Superior temporal gyrus (tissue), 1 donor: ENCODE results near the gene BHMT2.

Experiments
- DNase-seq: peaks from one replicate; pipeline ENCODE4 v3.0.0-alpha.2; 2016; ENCODE audit errors: extremely low spot score

Gene BHMT2, protein sequence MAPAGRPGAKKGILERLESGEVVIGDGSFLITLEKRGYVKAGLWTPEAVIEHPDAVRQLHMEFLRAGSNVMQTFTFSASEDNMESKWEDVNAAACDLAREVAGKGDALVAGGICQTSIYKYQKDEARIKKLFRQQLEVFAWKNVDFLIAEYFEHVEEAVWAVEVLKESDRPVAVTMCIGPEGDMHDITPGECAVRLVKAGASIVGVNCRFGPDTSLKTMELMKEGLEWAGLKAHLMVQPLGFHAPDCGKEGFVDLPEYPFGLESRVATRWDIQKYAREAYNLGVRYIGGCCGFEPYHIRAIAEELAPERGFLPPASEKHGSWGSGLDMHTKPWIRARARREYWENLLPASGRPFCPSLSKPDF

DNA sequence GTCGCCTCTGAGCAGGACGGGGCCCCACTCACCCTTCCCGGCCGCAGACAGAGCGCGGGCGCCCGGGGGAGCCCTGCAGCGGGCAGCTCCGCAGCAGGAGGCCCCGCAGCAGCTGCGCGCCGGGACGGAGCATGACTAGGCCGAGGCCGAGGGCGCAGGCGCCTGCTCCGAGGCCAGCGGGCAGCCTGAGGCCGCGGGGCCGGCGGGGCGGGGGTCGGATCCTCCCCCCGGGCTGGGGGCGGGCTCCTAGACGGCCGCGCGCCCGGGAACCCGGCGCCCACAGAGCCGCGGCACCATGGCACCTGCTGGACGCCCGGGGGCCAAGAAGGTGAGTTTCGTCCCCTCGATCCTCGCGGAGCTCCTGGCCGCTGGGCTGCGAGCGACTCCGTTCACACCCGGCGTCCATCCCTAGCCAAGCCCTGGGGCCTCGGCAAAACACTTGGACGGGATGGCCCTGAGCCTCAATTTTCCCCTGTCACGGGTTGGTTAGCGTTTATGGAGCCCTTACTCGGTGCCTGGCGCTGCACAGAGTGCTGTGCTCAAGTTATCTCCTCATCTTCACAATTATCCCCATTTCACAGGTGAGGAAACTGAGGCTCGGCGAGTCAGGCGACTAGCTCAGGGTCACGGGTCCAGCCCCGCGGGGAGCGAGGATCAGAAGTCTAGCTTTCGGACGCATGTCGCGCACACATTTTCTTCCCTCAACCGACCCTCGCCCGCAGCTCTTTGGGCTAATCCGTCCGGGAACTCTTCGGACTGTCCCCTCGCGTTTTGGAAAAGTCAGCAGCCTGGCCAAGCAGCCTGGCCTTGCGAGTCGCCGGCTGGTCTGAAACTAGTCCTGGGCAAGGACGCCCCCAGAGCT is at the start of gene BHMT2, which contains the start of gene DMGDH:
BHMT2 (plus strand) TSS at position 280 of the 862 bp plus-strand sequence; CDS start at position 296, 16 bp downstream.
DMGDH (minus strand) TSS at position 187 of the 862 bp plus-strand sequence; CDS start at position 133, 54 bp downstream.
- no peak for DNase-seq

DNA sequence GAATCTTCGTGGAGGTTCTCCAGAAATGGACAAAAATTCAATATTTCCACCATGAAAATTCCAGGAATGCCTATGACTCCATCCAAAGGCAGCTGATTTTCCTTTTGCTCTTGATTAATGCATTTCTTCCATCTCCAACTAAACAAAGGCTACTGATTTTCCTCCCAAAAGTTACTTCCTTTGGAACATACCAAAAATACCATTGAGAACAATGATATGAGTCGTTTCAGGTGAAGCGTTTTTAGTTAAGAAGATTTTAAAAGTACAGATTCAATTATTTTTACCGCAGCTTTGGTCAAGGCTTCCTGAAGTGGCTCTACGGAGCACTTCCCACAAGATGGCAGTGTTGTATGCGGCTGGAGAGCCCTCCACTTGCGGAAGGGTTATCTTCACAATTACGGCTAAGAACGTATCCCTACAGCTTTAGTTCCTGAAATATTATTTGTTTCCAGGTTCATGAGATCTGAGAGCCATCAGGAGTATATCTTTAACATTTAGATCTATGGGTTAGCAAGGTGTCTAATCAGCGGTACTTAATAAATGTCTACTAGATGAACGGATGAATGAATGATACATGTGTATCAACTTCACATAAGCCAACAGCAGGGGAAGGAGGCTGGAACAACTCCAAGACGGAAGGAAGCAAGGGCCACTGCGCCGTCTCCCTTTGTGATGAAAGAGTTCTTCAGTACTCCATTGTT is 48.6 kb upstream of the BHMT2 start:
- peak; percentile 87 for DNase-seq

DNA sequence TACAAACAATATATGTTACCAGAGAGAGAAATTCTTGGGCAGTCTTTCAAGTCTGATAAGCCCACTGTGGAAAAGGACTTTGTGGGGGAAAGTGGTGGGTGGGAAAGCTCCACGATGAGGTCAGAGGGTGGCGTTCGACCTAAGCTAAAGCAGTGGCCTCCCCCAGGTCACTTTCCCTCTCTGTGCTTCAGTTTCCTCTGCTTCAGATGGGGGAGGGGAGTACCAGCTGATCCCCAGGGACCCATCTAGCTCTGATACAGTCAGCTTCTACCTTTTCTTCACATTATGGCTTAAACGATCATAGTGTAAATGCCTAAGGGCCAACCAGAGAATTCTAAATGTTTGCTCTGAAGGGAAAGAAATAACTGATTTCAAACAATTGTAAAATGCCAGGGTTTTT is 47.8 kb upstream of the BHMT2 start:
- no peak for DNase-seq

DNA sequence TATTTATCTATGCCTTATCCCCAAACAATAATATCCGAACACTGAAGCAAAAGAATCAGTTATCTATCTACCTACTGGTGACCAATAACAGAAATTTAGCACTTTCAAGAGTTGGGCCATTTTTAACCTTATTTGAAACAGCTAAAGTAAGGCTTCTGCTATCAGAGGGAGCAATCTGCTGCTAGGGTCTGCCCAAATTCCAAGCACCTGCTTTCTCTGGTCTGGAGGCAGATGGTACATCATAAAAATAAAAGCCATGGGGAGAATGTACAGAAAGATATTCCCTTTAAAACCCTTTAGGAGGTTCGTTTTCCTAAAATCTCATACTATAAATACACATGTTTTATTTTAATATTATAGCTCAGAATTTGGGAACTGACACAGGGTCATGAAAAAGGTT is 46.8 kb upstream of the BHMT2 start:
- DNase-seq = no peak

DNA sequence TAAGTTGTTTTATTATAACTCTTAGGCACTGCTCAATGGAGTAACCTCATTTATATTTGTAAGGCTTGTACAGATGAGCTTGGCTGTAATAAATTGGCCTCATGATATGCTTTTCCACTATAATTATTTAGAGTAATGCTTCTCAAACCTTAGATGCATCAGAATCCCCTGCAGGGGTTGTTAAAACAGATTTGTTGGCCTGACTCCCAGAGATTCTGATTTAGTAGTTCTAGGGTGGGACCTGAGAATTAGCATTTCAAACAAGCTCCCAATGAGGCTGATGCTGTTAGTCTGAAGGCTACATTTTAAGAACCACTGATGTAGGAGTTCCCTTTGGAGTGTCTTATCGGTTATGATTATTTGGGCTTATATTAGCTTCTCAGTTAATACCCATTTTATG is 46.2 kb upstream of the BHMT2 start:
- no peak for DNase-seq

DNA sequence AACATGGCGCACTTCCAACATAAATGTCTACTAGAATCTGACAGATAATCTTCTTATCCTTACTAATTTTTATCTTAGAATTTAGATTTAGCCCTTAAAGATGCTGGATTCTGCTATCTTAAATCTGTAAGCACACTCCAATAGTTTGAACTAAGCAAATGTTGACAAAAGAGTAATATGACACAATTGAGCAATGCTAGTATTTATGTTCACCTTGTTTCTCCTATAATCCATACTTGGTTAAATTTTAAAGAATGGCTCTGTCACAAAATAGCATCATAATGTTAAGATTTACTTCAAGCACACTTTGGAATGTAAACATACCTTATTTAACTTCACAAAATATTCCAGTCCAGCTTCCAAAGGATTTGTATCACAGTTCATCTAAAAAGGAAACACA is 45.6 kb upstream of the BHMT2 start:
- DNase-seq = no peak

DNA sequence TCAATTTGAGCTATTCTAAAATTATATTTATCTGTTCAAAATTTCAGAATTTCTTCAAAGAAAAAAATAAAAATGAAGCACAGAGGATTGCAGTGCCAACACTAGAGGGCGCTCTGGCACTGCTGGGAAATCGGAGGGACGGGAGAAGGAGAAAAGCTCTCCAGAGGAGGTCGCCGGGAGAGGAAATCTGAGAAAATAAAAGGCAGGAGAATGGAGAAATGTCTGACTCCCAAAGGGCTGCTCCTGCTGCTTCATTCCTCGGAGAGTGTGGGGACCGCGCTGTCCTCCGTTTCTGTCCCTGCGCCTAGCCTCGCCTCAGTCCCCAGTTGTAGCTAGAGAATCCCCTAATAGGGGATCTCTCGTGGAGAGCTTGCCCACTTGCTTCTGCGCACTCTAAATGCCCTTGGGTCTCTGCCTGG is 44.5 kb upstream of the BHMT2 start:
- peak; percentile 84 for DNase-seq

DNA sequence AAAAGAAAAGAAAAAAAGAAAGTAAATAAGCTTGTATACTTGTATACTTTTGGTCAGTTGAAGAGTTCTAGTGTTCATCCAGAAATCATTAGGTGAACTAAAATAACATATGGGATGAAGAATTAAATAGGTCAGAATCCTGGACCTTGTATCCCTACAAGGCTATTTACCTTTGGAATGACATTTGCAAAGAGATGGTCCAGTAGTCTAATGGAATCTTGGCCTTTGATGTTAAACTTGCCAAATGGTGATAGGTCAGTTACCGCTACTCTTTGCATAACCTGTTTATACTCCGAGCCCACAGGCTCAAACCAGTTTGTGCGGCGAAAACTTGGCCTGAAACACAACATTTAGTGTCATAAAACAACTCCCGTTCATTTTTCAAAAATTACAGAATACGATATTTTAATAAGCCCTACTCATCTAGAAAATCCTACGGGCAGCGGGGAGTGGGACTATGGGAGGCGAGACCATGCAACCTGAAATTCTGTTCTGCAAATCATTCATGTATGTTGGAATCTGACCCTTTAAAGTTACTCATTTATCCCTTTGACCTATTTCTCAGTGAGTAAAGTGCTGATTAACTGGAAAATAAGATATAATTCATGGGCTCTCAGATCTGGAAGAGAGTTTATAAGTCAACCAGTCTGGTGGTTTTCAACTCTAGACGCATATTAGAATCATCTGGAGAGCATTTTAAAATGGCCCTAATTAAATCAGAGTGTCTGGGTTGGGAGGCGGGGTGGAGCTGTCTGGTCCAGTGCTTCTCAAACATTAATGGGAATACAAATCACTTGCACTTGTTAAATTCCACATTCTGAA is 38.7 kb upstream of the BHMT2 start:
- no peak for DNase-seq

DNA sequence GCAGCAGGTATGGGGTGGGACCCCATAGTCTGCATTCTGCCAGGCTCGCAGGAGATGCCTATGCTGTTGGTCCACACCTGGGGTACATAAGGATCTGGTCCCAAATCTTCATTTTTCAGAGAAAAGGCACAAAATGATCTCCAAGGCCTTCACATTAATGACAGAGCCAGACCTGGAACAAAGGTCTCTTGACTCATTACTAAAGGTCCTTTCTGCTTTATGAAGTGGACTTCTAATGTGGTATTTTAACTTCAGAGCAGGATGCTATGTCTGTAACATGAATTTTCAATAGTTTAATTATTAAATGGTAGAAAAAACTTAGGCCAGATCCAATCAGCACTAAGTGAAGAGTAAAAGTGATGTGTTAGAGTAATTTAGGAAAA is 38.1 kb upstream of the BHMT2 start:
- no peak for DNase-seq

DNA sequence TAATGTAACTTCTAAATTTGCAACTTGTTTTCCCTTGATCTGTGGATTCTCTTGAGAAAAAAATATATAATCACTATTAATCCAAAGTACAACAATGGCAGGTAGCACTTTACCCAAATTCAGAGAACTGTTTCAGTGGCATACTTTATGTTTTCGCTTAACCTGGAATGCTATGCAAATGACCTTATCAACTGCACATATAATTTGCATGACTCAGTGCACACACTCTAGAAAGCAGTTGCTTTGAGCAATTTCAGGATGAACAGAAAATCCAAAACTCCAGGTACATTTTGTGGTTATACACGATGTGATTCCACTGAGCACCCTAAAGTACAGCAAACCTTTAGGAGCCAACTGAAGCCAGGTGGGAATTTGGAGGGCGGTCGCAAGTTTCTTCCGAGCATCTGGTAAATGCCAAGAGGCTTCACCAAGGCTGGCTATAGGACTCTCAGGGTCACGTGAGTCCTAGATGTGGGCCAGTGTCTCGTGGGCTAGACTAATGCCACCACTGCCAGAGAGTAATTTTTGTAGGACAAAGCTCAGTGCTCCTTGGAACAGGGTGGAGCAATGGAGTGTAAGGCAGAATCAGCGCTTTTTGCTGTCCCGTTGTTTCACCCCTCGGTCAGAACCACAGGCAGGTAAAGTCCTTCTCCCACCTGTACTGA is 37.4 kb upstream of the BHMT2 start:
- DNase-seq = no peak

DNA sequence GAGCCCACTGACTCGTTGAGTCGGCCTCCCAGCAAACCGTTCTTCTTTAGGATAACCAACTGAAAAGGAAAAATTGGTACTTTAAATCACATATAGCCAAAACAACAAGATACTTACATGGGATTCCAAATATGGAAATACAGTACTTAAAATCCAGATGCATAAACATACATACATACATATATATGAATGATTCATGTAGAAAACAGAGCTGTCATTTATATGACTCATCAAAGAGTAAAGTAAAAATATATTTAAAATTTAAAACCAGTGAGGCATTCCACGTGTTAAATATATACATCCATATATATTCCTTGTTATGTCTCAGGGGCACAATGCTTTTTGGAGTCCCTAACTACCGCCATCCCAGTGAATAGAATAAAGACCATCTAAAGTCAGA is 36.8 kb upstream of the BHMT2 start:
- DNase-seq = no peak

DNA sequence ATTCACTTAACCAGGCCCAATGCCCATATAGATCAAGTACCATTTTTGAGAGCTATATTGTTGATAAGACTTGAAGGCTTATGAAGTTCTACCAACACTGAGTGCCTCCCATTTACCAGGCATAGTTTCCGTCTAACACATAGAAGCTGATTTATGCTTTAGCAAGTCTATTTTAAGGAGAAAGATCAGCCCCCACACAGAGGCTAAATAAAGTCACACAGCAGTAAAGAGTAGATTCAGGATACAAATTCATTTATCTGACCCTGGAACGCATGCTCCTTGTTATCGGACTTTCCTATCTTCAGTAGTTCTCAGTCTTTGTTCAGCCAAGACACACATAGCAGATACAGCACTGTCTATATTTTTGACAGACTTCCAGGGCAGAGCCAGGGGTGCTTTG is 34.3 kb upstream of the BHMT2 start:
- DNase-seq = no peak

DNA sequence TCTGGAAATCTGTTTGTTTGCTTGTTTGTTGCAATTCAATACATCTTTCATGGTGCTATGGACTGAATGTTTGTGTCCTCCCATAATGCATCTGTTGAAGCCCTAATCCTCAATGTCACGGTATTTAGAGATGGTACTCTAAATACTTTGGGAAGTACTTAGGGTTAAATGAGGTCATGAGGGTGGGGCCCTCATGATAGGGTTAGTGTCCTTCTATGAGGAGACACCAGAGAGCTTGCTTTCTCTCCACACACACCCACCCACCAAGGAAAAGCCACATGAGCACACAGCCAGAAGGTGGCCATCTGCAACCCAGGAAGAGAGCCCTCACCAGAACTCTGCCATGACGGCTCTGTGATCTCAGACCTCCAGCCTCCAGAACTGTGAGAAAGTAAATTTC is 32.8 kb upstream of the BHMT2 start:
- no peak for DNase-seq

DNA sequence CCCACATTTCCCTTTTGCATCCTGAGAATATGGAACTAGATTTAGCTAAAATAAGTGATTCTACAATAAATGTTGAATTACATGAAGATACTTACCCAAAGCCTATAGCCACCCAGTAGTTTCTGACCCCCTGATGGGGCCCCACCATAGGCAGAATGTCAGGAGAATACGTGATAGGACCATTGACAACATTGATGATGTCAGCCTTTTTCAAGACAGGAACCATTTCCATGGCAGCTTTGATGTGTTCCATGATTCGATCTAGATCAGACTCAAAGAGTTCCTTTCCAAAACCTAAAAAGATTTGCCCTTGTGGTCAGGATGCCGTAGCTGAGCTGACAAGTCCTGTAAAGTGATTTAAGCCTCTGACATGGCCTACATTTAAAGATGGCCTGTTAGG is 27.4 kb upstream of the BHMT2 start:
- no peak for DNase-seq

DNA sequence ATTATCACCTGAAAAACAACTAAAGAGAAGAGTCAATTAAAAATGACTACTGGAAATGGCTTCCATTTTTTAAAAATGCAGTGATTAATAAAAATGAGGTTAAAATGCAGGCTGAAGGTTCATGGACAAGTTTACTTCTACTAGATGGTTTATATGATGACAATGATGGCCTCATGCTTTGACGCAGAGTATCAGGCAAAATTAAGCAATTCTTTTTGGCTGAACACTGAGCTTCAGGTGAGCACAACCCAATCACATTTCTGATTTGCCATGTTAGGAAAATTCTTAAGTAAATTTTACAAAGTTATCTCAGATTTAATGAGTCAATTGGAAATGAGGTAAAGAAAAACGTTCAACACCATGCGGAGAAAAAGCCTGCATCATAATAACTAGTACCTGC is 22.4 kb upstream of the BHMT2 start:
- DNase-seq = no peak

DNA sequence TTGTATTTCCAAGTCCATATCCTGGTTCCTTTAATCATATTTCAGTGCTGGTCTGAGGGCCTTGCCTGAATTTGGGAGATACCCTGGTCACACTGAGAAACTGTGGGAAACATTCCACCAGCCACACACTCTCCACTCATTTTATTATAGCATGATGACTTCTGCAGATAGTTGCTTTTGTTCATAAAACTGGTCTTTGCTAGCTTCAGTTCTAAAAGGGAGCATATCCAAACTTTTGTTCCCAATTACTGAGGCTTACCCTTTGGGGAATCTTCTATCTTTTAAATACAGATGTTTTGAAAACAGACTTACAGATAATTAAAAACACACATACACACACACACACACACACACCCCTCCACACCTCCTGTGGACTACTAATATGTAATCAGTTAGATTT is 21.1 kb upstream of the BHMT2 start:
- no peak for DNase-seq

DNA sequence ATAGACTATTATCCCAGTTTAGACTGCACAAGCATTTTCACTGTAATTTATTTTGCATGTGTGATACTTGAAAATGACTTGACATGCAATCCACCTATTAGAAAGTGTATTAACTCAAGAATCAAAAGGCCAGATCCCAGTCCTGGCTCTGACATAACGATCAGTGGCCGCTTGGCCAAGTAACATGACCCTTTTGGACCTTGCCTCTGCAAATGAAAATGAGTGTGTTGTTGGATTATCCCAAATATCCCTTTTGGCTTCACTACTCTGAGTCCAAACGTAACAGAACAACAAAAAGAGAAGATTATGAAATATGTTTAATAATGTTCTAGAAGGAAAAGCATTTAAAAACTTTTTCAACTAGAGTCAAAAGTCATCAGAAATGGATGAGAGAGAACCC is 19.1 kb upstream of the BHMT2 start:
- no peak for DNase-seq

DNA sequence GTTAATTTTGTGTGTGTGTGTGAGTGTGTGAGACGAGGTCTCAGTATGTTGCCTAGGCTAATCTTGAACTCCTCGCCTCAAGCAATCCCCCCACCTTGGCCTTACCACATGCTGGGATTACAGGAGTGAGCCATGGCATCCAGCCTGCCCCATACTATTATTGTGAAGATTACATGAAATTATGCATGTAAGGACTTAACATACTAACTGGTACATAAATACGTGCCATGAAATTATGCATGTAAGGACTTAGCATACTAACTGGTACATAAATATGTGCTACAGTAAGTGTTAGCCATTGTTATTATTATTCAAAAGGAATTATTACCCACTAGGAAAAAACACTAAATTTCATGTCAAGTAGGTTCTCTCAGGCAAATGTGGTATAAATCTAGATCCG is 16.2 kb upstream of the BHMT2 start:
- no peak for DNase-seq

DNA sequence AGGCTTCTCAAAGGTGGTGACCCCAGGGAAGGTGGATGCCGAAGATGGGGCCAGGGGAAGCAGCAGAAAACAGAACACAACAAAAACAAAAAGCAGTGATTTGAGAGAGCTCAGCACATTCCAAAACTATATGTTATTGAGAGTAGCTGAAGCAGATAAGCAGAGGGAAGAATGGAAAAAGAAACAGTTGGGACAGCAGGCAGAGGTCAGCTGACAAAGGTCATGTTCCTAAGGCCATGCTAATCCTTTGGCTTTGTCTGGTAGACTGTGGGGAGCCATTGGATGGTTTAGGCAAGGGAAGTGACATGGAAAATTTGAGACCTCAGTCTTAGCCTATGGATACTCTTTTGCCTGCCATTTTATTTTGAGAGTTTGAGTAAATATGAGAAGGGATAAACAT is 14.6 kb upstream of the BHMT2 start:
- no peak for DNase-seq

DNA sequence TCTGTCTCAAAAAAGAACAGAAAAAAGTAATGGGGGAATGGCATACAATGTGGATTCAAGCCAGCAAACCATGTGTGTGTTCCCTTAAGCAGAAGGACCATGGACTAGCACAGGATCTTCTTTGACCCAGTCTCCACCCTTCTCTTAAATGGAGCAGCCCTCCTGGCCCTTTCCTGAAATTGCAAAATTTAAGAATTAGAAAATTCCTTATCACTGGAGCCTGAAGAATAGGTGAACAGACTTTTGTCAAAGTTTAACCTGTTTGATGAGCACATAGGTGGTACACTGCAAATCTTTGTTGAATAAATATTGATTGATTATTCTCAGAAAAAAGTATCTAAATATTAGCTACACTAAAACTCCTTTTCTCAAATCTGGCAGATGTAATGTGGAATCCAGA is 12.7 kb upstream of the BHMT2 start:
- DNase-seq = no peak

DNA sequence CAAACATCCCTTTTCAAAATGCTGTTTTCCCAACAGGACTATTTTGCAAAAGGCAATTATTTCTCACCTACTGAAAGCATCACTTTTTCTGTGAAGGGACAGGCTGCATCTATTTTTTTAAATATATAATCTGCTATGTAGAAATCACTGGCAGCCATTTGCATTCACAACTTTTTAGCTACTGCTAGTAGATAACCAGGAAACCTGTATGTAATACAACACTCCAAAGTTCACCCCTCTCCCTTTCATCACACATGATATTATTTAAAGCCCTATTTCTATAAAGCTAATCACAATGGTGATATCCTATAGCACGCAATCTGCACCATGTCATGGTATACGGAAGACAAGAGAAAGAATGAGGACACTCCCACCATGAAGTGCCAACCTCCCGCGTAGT is 9.9 kb upstream of the BHMT2 start:
- DNase-seq = no peak
